COLO668 (cell line): Measurements from ENCODE around the gene SPAG7.

Experiments used
- DNase-seq: peaks from one replicate; lab custom pipeline; 2025; ENCODE audit not compliant: unreplicated experiment; lab: John Stamatoyannopoulos, UW

The SPAG7 gene

DNA sequence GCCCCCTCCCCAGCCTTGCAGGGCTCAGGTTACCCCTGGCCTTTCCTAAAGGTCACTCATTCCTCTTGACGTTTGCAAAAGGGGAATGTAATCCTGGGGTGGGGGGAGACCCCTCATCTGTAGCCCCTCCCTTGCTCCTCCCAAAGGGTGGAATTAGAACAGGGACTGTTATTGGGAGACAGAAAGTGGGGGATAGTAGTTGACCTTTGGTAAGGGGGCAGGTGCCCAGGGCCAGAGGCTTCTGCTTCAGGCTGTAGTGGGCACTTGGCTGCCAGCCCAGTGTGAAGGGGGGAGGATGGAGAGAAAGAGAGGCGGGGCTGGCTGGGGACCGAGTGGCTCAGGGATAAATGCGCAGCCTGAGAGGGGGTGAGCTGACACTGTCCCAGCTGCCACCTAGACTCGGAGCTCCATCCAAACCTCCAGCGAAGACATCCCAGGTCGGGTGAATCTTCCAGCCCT lies 16.8 kb downstream of the SPAG7 start, which contains the start of gene ENO3:
TSS of gene ENO3 (plus strand) at position 374 of the 459 bp plus-strand sequence. CDS start 711 bp downstream, outside the sequence.
- DNase-seq: peak; percentile 75

DNA sequence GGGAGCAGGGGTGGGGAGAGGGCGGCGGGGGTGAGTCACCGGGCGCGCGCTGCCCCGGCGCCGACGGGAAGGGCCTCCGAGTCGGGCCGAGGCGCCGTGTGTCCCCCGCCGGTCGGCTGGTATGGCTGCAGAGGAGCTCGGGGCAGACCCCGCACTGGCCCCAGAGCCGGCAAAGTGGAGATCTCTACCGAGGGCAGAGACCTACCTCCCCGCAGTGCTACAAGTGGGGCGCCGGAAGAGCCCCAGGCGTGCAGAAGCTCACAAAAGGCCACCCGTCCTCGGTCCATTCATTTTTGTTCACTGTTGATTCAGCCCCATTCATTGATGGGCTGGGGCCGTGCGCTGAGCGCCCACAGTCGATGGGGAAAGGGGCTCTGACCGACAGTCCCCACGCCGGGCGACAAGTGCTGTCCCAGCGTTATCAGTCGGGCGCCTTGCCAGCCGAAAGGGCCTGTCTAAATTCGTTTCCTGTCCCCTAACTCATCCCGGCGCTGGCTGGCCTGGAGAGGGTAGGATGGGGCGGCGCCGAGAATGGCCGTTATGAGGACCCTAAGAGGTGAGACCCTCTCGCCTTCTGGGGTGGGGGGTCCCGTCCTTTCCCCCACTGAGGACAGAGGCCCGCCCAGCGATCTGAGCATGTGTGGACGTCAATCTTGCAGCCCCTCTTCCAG lies 17.4 kb downstream of the SPAG7 start:
- DNase-seq: peak; percentile 54

DNA sequence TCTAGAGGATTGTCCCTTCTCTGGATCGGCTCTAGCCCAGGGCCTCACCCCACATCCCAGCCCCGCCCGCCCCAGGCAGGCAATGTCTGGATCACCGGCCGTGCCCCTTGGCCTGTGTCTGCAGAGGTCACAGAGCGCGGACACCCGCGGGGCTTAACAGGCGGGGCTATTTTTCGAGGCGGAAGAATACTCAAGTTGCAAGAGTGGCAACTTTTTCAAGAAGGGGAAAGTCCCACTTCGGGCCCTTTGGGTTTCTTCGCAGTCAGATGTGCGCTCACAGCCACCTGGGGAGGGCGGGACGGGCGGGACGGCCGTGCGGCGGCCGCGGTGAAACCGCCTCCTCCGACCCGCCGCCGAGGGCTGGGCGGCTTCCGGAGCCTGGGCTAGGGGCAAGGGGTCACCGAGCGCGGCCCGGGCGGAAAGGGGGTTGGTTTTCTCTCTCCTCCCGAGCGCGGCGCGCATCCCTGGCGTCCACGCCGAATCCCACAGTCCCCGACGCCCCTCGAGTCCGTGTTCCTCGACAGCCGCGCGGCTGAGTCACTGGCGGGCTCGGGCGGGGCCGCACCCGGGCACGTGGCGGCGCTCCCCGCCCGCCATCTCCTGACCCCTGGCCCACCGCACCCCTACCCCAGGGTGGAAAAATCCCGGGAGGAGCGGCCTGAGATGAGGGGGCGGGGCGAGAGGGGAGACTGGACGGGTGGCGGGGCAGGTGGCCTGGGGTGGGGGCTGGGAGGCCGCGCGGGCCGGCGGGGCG lies 18.1 kb downstream of the SPAG7 start:
- DNase-seq: peak; percentile 87

DNA sequence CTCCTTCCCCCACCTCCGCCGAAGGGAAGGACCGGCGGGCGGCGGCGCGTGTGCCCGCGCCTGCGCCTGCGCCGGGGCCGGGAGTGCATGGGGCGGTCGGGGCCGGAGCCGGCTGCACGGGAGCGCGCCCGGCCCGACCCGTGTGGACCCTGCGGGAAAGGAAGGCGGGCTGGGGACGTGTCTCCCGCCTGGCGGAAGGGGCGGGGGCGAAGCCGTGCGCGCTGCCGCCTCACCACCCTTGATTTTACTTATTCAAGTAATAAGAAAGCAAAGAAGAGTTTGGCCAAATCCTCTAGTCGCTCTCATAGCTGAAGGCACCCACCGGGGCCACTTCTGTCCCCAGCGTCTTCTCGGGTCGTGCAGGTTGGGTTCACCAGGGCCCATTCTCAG lies 18.7 kb downstream of the SPAG7 start:
- DNase-seq: peak; percentile 91

DNA sequence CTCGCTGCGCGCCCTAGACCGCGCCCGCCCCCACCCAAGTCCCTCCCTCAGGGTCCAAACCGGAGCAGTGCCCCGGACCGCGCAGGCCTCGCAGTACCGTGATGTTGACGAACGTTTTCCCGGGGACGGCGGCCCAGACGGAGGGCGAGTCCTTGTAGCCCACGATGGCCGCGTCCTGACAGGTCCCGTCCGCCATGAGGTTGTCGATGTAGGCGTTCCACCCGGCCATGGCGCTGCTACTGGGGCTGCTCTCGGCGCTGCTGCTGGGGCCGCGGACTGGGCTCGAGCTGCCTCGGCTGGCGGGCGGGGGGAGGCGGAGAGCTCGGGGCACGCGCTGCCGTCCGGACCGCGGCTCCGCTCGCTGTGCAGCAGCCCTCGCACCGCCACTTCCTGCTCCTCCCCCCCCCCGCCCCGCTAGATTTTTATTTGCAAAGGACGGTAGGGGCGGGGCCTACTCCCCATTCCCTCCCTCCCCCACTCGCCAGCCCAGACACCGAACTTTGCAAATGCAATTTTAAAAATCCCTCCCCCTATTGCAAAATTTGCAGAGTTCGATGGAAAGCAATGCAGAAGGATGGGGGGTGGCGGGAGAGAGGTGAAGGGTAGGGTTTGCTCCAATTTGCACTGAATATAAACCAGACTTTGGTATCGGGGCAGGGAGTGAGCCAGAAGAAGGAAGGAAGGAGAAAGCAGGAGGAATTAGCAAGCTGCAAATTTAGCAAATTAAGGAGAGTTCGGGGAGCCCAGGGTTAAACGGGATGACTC lies 19.3 kb downstream of the SPAG7 start, which contains the start of gene PFN1:
TSS of gene PFN1 (minus strand) at position 365 of the 765 bp plus-strand sequence. CDS start at position 229, 136 bp downstream.
- peak; percentile 84 for DNase-seq

DNA sequence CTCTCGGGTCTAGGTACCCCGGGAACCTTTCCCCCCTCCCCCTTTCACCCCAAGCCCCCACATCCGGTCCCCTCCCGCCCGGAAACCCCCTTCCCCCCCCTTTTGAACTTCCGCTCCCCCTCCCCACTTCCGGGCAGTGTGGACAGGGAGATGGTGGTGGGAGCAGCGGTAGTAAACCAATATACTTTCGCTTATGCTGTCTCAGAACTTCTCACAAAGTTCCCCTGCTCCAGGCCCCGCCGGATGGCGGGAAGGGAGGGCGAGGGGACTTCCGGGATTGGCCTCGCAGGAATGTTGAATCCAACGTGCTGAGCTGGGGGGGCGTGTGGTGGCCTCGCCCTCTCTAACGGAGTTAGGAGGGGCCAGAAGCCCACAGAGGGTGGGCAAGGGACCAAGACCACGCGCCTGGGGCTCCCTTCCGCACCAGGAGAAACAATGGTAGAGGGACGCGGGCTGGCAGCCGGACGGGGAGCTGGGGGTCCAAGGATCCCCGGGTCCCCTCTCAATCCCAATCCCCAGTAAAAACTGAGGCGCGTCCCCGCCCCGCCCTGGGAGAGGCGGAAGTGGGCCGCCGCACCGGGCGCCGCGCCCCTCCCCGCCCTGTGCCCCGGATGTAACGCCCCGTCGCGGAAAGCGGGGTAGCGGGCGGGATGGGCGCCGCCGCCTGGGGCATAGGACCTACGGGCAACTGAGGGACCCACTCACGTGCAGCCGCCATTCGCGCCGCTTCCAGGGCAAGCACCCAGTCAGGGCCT lies 20.0 kb downstream of the SPAG7 start:
- DNase-seq: peak; percentile 51

DNA sequence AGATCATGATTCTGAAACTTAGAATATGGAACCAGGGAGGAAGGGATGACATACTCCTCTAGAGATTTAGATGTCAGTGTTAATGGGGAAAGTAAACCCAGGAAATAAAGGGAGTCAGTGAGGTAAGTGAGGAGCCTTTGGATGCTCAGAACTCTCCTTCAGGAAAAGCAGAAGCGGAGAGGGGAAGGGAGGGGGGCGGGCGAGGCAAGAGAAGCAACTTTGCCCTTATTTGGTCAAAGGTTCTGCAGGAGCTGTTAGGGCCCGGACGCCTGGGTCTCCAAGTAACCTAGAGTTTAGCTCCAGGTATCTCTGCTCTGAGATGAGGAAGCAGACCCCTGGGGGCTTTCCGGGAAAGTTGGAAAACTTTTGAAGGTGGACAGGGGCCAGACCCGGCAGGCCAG lies 20.6 kb downstream of the SPAG7 start:
- DNase-seq: no peak

DNA sequence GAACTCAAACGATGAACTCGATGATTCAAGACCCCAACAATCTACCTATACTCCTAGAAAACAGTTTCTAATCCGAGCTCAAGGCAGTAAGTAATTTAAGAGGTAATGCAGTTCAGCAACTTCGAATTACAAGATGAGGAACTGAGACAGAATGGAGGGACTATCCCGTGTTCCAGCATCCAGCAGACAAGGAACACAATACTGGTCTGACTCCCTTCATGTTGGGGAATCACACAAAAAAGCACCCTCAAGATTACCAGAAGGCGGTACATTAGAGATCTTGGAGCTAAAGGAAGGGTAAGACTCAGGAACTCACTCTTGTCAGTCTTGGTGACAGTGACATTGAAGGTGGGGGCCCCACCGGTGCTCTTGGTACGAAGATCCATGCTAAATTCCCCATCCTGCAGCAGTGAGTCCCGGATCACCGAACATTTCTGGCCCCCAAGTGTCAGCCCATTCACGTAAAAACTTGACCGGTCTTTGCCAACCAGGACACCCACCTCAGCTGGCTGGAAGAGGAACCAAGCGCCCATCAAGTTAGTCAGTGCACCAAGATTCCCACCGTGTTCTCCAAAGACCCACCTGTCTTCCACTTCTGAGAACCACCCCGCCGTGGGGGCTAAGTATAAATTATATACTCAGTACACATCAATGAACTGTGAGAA lies 21.2 kb downstream of the SPAG7 start:
- DNase-seq: no peak

DNA sequence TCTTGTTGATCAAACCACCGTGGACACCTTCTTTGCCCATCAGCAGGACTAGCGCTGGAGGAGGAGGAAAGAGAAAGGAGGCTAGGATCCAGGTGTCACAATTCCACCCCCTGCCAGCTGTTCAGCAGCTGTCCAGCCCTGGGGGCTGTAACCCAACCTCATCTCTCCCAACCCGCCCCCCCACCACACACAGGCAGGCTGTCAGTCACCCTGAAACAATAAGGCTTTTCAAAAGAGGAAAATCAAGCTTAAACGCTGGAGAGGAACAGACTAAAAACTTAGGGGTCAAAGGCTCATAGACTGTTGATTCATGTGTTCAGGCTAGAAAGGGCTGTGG lies 21.7 kb downstream of the SPAG7 start:
- DNase-seq: peak; percentile 9

DNA sequence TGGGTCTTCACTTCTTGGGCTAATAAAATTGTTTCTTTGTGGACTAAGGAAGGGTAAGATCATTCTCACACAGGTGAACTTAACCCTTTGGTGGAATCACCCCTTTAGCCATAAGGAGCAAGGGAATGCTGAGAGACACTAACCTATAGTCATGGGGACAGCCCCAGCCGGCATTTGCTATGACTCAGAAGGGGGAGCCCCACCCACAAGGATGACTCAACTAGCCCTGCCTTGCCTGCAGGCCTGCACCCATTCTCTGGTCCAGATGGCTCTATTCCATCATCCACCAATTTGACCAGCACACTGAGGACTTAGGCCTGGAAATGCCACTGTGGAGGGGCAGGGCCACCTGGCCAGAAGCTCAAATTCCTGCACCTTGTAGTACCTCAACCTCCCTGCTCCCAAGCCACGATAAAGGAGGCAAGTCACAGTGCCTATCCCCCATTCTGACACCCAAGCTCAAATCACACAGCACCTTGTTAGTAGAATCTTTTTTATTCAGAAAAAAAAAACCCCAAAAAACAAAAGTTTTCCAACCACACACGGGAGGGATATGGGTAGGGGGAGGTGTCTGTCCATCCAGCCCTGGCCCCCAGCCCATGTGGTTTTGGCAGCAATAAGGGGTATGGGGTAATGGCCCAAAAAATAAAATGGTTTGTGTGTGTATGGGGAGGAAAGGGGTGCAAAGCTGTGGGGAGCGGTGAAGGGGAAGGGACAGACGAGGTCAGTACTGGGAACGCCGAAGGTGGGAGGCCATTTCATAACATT lies 22.3 kb downstream of the SPAG7 start:
- peak; percentile 49 for DNase-seq

DNA sequence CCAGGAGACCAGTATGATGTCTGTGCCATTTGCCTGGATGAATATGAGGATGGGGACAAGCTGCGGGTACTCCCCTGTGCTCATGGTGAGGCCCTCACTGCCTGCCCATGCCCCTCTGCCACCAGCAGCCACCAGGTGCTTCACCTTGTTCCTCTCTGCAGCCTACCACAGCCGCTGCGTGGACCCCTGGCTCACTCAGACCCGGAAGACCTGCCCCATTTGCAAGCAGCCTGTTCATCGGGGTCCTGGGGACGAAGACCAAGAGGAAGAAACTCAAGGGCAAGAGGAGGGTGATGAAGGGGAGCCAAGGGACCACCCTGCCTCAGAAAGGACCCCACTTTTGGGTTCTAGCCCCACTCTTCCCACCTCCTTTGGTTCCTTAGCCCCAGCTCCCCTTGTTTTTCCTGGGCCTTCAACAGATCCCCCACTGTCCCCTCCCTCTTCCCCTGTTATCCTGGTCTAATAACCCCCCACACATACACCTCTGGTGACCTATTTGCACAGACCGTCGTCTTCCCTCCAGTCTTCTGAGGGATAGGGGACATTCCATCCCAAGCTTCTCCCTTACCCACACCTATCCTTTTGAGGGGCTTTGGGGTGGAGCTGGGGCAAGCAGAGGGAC lies 23.0 kb downstream of the SPAG7 start:
- no peak for DNase-seq

DNA sequence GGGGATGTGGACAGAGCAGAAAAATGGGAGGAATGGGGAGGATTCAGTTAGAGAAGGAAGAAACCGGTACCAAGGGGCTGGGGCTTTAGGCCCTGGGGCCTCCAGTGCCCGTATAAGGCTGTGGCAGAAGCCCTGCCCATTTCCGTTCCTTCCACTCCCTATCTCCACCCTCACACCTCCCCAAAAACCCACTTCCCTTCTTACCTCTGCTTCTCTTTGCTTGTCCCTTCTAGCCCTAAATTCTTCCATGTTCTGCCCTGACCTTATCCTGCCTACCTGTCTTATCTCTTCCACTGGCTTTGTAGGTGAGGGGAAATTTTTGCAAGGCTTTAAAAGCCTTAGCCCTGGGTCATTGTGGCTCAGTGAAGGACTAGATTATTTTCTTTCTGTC lies 23.5 kb downstream of the SPAG7 start:
- no peak for DNase-seq

DNA sequence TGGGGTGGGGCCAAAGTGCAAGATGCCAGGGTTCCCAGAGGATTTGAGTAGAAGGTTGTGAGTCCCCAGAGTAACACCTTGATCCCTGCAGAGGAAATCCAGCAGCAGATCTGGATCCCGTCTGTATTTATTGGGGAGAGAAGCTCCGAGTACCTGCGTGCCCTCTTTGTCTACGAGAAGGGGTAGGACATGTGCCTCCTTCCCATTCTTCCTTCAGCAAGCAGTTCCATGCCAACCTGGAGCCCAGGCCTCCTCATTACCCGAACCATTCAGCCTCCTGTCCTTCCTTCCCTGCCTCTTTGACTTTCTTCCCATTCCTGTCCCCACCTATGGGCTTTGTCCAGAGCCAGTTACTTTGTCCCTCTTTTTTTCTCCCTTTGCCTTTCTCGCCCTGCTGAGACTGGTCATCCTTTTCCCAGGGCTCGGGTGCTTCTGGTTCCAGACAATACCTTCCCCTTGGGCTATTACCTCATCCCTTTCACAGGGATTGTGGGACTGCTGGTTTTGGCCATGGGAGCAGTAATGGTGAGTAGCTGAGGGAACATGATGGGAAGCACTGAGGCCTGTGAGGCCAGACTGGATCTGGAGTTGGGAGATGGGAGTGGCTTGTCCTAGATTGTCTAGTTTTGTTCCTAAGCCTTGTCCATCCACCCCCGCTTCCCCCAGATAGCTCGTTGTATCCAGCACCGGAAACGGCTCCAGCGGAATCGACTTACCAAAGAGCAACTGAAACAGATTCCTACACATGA lies 24.7 kb downstream of the SPAG7 start:
- no peak for DNase-seq

DNA sequence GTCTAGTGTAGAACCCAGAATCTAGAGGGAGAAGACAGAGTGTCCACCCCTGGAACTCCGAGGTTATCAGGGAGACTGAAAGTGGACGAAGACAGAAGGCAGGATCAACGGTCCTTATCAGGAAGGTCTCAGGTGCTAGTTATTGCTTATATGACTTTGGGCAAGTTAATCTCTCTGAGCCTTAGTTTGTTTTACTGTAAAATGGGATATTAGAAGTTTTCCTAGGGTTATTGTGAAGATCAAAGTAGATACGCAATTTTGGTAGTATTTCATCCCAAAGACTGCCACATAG lies 26.4 kb downstream of the SPAG7 start:
- DNase-seq: no peak

DNA sequence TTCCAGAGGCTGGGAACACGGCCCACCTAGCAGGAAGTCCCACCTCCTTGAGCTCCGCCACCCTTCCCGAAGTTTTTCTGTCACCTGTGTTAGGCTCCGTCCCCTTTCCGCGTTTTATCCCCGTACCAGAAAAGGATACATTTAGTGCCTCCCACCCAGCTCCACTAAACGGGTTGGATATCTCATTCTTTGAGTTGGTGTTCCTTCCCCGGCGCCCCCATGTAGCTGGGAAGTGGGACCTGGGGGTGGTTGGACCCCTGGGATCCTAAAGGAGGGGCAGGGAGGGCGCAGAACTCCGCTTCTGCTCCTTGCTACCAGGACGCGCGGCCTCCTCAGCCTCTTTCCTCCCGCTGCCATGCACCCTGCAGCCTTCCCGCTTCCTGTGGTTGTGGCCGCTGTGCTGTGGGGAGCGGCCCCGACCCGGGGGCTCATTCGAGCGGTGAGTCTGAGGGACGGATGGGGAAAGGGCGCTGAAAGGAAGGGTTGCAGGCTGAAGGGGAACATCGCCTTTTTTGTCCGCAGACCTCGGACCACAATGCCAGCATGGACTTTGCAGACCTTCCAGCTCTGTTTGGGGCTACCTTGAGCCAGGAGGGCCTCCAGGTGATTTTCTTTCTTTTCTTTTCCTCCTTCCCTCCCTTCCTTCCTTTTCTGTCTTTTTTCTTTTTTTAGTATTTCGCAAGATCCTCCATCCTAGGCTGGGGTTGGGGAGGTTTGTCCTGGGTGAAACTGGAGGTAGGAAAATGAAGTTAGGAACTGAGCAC lies 26.9 kb downstream of the SPAG7 start:
- DNase-seq: peak; percentile 25

DNA sequence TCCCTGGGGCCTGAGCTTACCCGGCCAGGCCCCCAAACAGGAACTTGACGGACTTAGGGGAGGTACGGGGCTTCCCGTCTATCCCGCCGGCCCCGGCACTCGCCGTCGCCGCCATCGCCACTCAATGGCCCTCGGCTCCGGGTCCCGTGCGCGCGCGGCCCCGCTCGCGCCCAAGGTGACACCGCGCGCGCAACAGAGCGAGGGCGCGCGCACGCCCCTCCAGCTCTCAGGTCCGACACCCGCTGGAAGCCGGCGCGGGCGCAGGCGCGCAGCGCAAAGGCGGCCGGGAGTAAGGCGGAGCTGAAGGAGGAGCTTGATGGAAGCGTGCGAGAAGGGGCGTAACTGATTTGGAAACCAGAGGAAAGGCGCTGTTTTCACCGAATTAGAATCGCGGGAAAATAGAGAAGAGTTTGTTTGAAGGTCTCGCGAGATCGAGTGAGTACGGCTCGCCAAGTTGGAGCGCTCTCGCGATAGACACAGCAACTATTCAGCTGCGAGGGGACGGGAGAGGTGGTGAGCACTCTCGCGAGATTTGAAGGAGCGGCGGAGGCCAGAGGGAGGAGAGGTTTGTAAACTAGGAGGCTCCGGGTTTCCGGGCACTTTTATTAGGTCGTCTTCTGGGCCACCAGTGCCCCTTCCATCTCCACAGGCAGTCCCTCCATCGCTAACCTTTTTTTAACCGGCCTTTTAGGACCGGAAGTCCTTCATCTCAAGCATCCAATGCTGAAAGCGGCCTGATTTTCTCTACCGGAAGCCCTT lies 27.6 kb downstream of the SPAG7 start, which contains the start of the genes RNF167 and SLC25A11:
TSS of gene RNF167 (plus strand) at position 473 of the 759 bp plus-strand sequence. CDS start 642 bp downstream, outside the sequence.
TSS of gene SLC25A11 (minus strand) at position 251 of the 759 bp plus-strand sequence. CDS start at position 115, 136 bp downstream.
- DNase-seq: peak; percentile 97

DNA sequence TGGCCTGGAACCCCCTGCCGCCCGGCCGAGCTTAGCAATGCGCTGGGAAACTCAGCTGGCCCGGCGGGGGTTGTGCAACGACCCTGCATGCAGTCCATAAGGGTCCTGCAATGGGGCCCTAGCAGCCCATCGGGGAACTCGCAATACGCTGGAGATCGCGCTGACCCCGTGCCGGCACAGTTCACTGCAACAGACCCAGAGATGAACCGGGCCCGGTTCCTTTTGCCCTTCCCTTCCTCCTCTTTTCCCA lies 28.1 kb downstream of the SPAG7 start:
- peak; percentile 14 for DNase-seq
